Naive B cell (primary cell): ENCODE data around the gene REL. TPM values are rescaled to one million over a fixed set of nuclear protein-coding genes. Genes with fewer than 3 reads are reported as not detected.
"Not testable (repeated sequence)": the region's sequence is repeated elsewhere in the genome, so short reads cannot be mapped to it uniquely, and the experiment has no call there.

Experiments used
- ATAC-seq, 2 donors: fragments of 150-1000 bp; cut with Tn5 transposase; 2 replicates each; pipeline ENCODE4 v1.10.0; 2021; ENCODE audit warnings: low read depth in 2 of 2, mild to moderate bottlenecking in 2 of 2, moderate library complexity in 2 of 2
- DNase-seq: peaks from one replicate; pipeline ENCODE4 v3.0.0; 2022
- H3K27ac Mint-ChIP-seq, 6 donors: one replicate each; pipeline ENCODE4 v1.8.0; 2020 to 2022; ENCODE audit warnings: mild to moderate bottlenecking in 6 of 6, mixed read lengths in 6 of 6, moderate library complexity in 5 of 6, inconsistent platforms in 2 of 6
- H3K27me3 Mint-ChIP-seq, 3 donors: one replicate each; pipeline ENCODE4 v1.8.0; 2021 to 2022; ENCODE audit warnings: mixed read lengths in 3 of 3, mild to moderate bottlenecking in 1 of 3
- H3K36me3 Mint-ChIP-seq, 2 donors: one replicate each; pipeline ENCODE4 v1.8.0; 2020 to 2022; ENCODE audit warnings: mixed read lengths in 2 of 2, inconsistent platforms in 1 of 2, mild to moderate bottlenecking in 1 of 2
- H3K4me1 Mint-ChIP-seq, 3 donors: one replicate each; pipeline ENCODE4 v1.8.0; 2020 to 2022; ENCODE audit warnings: mixed read lengths in 3 of 3, inconsistent platforms in 1 of 3, mild to moderate bottlenecking in 1 of 3, moderate library complexity in 1 of 3
- H3K4me3 Mint-ChIP-seq, 8 donors: one replicate each; pipeline ENCODE4 v1.8.0; 2020 to 2022; ENCODE audit warnings: mild to moderate bottlenecking in 8 of 8, mixed read lengths in 8 of 8, moderate library complexity in 8 of 8, inconsistent platforms in 2 of 8
- H3K9me3 Mint-ChIP-seq, 7 donors: one replicate each; pipeline ENCODE4 v1.8.0; 2020 to 2022; ENCODE audit warnings: mixed read lengths in 7 of 7, mild to moderate bottlenecking in 5 of 7, inconsistent platforms in 2 of 7, moderate library complexity in 1 of 7
- polyA plus RNA-seq, 6 donors: library from polyadenylated mRNA; unstranded; fragments of 300-500 nt; fragmentation: Illumina TruSeq; gene quantifications; one replicate each; pipeline ENCODE4 v1.2.3, GENCODE V29; 2021; ENCODE audit warnings: low read depth in 6 of 6

Gene REL
- polyA plus RNA-seq, 6 donors from 2014 or later: 30.1 to 125 (median 106) TPM

DNA sequence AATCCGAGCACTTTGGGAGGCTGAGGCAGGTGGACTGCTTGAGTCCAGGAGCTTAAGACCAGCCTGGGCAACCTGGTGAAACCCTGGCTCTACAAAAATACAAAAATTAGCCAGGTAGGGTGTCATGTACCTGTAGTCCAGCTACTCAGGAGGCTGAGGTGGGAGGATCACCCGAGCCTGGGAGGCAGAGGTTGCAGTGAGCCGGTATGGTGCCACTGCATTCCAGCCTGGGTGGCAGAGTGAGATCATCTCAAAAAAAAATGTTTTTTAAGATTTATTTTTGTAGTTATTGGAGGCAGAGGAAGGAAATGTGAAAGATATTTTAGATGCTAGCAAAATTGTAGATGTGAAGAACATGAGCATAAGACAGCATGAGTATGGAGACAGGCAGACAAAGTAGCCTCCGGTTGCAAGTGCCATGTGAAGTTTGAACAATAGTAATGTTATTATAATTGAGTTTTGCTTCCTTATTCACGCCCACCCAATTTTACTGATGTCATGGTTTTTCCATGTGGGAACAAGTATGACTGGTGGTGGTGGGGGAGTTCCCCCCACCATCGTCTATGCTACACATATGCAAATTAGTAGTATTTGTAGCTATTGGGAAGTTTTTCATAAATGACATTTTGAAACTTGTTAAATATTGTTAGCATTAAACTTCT is 18.0 kb downstream of the REL start:
- Mint-ChIP-seq H3K36me3 (peaks cover 21 to 22% of the 10 kb centered on the region in 2 donors), H3K27ac (peak overlapping the region; percentile 70 to 89 (median 80)), H3K4me1 (peaks cover 21 to 35% (median 26%) of the 10 kb centered on the region in 3 donors), H3K27me3 (no peaks in the 10 kb centered on the region), H3K9me3 (no peaks in the 10 kb centered on the region), H3K4me3 (peak overlapping the region in 4 of 8 donors; percentile 24 to 81 (median 56))
- ATAC-seq (peak; percentile 64 to 73), DNase-seq (no peak)

DNA sequence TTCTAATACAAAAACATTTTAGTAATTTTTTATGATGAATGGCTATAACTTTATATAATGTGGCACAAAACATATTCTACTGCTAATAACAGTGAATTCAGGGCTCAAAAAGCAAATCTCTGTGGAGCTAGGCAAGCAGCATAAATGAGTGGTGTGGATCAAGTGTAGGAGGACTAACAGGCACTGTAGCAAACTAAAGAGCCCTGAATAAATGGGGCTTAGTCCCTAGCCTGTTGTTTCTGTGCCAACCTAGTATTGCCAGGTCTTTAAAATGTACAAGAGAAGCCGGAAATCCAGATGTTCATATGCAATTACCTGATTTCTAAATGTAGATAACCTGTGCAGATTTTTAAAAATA is 18.5 kb downstream of the REL start:
- Mint-ChIP-seq H3K4me3 (peak overlapping the region in 2 of 8 donors; percentile 24 to 81), H3K36me3 (peaks cover 18 to 21% of the 10 kb centered on the region in 2 donors), H3K9me3 (no peaks in the 10 kb centered on the region), H3K27me3 (no peaks in the 10 kb centered on the region), H3K27ac (peak overlapping the region; percentile 70 to 89 (median 80)), H3K4me1 (peaks cover 21 to 35% (median 26%) of the 10 kb centered on the region in 3 donors)
- DNase-seq (no peak), ATAC-seq (peak; percentile 9 to 21)

DNA sequence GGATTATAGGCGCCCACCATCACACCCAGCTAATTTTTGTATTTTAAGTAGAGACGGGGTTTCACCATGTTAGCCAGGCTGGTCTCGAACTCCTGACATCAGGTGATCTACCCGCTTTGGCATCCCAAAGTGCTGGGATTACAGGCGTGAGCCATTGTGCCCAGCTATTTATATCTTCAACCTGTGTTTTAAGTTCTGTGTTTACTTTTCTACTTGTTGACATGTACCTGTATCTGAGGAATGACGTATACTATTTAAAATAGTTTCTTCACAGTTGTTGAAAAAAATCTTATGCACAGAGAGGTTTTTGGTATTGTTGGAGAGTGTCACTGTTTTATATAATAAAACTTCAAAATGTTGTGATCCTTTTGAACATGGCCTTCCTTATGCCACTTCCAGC is 19.9 kb downstream of the REL start:
- peaks cover 22 to 29% of the 10 kb centered on the region in 2 donors for H3K36me3 Mint-ChIP-seq
- peak overlapping the region in 1 of 8 donors; percentile 25 for H3K4me3 Mint-ChIP-seq
- H3K9me3 Mint-ChIP-seq, ATAC-seq, H3K27me3 Mint-ChIP-seq, DNase-seq: not testable (repeated sequence)
- peaks cover 26 to 39% (median 31%) of the 10 kb centered on the region in 3 donors for H3K4me1 Mint-ChIP-seq
- peak overlapping the region in 3 of 6 donors; percentile 6 to 79 (median 70) for H3K27ac Mint-ChIP-seq

DNA sequence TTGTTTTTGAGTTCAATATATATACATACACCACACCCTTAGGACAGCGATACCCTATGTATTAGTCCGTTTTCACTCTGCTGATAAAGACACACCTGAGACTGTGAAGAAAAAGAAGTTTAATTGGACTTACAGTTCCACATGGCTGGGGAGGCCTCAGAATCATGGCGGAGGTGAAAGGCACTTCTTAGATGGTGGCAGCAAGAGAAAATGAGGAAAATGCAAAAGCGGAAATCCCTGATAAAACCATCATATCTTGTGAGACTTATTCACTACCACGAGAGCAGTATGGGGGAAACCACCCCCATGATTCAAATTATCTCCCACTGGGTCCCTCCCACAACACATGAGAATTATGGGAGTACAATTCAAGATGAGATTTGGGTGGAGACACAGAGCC is 24.5 kb downstream of the REL start:
- H3K4me3 Mint-ChIP-seq, DNase-seq, H3K9me3 Mint-ChIP-seq, H3K27me3 Mint-ChIP-seq: not testable (repeated sequence)
- peaks cover 4 to 11% (median 10%) of the 10 kb centered on the region in 3 donors for H3K4me1 Mint-ChIP-seq
- peaks cover 11 to 15% of the 10 kb centered on the region in 2 donors for H3K36me3 Mint-ChIP-seq
- peak; percentile 16 to 26 for ATAC-seq
- peak overlapping the region in 5 of 6 donors; percentile 26 to 82 (median 45) for H3K27ac Mint-ChIP-seq

DNA sequence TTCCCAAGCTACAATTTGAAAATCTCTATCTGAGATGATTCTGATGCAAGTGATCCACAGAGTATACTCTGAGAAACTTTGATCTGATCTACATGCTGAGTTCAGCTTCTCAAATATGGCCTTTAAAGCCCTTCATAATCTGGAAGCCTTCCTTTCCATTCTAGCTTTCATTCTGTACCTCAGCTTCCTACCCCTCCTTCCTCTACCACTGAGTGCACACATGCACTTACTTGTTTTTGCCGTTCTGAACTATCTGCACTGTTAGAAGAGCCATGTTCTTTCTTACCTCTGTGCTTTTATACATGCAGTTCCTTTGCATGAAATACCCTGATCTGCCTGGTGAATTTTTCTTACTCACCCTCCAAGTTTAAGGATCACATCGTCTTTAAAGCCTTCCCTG is 25.0 kb downstream of the REL start:
- peaks cover 4 to 13% (median 10%) of the 10 kb centered on the region in 3 donors for H3K4me1 Mint-ChIP-seq
- DNase-seq (no peak), ATAC-seq (peak; percentile 16 to 27)
- H3K4me3 Mint-ChIP-seq: peak overlapping the region in 1 of 8 donors; percentile 24
- peaks cover 11 to 15% of the 10 kb centered on the region in 2 donors for H3K36me3 Mint-ChIP-seq
- H3K27me3 Mint-ChIP-seq: no peaks in the 10 kb centered on the region
- H3K9me3 Mint-ChIP-seq: no peaks in the 10 kb centered on the region
- H3K27ac Mint-ChIP-seq: peak overlapping the region in 4 of 6 donors; percentile 26 to 64 (median 40)

DNA sequence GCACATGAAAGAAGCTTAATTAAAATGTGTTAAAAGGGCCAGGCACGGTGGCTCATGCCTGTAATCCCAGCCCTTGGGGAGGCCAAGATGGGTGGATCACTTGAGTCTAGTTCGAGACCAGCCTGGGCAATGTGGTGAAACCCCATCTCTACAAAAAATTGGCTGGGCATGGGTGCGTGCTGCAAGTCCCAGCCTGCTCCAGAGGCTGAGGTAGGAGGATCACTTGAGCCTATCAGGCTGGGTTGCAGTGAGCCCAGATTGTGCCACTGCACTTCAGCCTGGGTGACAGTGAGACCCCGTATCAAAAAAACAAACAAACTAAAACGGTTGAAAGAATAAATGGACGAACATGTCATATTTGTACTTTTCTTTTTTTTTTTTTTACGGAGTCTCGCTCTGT is 26.0 kb downstream of the REL start:
- peaks cover 11 to 15% of the 10 kb centered on the region in 2 donors for H3K36me3 Mint-ChIP-seq
- H3K9me3 Mint-ChIP-seq: no peaks in the 10 kb centered on the region
- H3K4me3 Mint-ChIP-seq: no peak overlapping the region
- ATAC-seq (peak in 1 of 2 donors; percentile 16), DNase-seq (no peak)
- peak overlapping the region in 3 of 6 donors; percentile 42 to 65 (median 61) for H3K27ac Mint-ChIP-seq
- no peaks in the 10 kb centered on the region for H3K27me3 Mint-ChIP-seq
- peaks cover 7 to 13% (median 10%) of the 10 kb centered on the region in 3 donors for H3K4me1 Mint-ChIP-seq

DNA sequence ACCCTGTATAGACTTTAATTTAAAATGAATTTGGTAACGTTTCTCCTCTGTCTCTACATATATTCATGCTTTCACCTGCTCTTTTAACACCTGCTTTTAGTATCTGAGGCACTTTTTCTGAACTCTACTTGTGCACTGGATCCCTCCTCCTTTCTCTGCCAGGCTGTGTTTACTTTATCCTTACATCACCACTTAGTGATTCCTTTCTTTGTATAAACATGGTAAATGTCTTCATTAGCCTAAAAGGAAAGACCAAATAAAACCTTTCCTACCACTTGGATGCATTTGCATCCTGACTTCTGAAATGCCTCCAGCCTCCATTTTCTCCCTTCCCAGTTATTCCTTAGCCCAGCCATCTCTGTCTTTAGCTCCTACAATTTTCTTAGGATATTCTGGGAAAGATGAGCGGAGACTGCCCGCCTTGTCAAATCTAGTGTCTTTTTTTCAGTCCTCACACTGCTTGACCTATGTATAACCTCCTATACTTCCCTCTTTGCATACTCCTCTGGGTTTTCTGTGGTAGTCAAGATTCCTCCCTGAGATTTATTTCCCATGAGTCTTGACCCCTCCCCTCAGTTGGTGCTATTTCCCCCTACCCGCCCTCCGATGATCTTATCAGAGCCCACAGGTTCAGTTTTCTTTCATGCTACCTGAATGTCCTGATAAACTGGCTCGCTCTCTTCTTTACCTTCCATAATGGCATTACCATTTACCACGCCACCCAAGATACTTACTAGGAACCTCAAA is 44.8 kb downstream of the REL start:
- Mint-ChIP-seq H3K27me3 (no peaks in the 10 kb centered on the region), H3K4me1 (peaks cover 28 to 29% (median 29%) of the 10 kb centered on the region in 3 donors), H3K4me3 (peak overlapping the region in 1 of 8 donors; percentile 36), H3K9me3 (no peaks in the 10 kb centered on the region), H3K27ac (peak overlapping the region; percentile 52 to 97 (median 80)), H3K36me3 (peaks cover 34 to 36% of the 10 kb centered on the region in 2 donors)
- no peak for DNase-seq
- no peak for ATAC-seq

DNA sequence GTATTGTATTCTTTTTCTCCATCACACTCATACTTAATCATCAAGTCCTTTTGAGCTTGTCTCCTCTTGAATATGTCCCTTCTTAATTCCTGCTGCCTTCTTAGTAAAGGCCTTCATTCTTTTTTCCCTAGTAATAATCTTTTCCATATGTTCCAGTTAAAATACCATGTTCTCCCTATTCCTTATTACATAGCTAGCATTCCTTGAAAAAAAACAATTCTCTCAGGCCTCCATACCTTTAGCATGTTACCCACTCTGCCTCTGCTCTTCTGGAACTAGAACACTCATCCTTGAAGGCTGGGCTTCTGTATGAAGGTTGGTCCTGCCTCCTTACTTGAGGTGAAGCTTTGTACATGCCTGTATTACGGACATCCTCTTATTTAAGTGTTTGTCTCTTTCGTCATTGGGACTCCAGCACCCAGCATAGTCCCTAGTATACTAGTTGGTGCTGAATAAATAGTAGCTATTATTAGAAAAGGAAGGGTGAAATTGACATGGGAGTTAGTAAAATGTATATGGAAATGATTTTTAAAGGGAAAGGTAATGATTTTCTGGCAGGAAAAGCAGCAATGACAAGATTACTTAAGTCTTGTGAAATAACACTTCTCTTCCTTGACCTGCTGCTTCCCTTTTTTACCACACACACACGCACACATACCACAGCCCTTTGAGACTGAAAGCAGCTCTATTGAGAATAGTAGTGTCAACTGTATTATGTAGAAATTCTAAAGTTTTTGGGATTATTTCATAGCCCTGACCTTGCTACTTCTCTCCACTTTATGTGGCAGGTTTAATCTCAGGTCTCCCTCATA is 45.6 kb downstream of the REL start:
- Mint-ChIP-seq H3K36me3 (peaks cover 36 to 37% of the 10 kb centered on the region in 2 donors), H3K27ac (peak overlapping the region; percentile 52 to 97 (median 82)), H3K9me3 (no peaks in the 10 kb centered on the region), H3K4me1 (peaks cover 28 to 29% (median 29%) of the 10 kb centered on the region in 3 donors), H3K27me3 (no peaks in the 10 kb centered on the region), H3K4me3 (peak overlapping the region in 3 of 8 donors; percentile 12 to 36 (median 13))
- DNase-seq (peak; percentile 21), ATAC-seq (peak; percentile 84 to 94)

DNA sequence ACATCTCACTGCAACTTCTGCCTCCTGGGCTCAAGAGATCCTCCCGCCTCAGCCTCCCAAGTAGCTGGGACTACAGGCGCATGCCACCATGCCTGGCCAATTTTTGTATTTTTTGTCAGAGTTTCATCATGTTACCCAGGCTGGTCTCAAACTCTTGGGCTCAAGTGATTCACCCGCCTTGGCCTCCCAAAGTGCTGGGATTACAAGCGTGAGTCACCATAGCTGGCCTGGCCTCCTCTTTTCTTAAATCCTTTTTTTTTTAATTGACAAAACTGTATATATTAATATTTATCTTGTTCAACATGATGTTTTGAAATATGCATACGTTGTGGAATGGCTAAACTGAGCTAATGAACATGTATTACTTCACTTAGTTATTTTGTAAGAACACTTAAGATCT is 50.7 kb downstream of the REL start:
- H3K27ac Mint-ChIP-seq: peak overlapping the region in 5 of 6 donors; percentile 37 to 74 (median 64)
- not testable (repeated sequence) for H3K9me3 Mint-ChIP-seq, H3K4me3 Mint-ChIP-seq, H3K27me3 Mint-ChIP-seq, DNase-seq, ATAC-seq
- peaks cover 31 to 45% (median 41%) of the 10 kb centered on the region in 3 donors for H3K4me1 Mint-ChIP-seq
- H3K36me3 Mint-ChIP-seq: peaks cover 32 to 33% of the 10 kb centered on the region in 2 donors

DNA sequence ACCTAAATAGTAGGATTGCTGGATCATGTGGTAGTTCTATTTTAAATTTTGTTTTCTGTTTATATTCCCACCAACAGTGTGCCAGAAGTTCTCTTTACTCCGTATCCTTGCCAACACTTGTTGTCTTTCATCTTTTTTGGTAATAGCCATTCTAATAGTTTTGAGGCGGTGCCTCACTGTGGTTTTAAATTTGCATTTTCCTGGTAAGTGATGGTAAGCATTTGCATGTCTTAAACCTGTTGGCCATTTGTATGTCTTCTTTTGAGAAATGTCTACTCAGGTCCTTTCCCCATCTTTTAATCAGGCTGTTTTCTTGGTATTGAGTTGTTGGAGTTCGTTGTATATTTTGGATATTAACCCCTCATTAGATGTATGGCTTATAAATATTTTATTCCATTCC is 51.6 kb downstream of the REL start:
- no peaks in the 10 kb centered on the region for H3K27me3 Mint-ChIP-seq
- peak overlapping the region in 4 of 6 donors; percentile 36 to 82 (median 53) for H3K27ac Mint-ChIP-seq
- H3K36me3 Mint-ChIP-seq: peaks cover 25 to 41% of the 10 kb centered on the region in 2 donors
- peaks cover 0 to 3% (median 0%) of the 10 kb centered on the region in 7 donors for H3K9me3 Mint-ChIP-seq
- DNase-seq (no peak), ATAC-seq (no peak)
- H3K4me1 Mint-ChIP-seq: peaks cover 30 to 43% (median 35%) of the 10 kb centered on the region in 3 donors
- H3K4me3 Mint-ChIP-seq: no peak overlapping the region

DNA sequence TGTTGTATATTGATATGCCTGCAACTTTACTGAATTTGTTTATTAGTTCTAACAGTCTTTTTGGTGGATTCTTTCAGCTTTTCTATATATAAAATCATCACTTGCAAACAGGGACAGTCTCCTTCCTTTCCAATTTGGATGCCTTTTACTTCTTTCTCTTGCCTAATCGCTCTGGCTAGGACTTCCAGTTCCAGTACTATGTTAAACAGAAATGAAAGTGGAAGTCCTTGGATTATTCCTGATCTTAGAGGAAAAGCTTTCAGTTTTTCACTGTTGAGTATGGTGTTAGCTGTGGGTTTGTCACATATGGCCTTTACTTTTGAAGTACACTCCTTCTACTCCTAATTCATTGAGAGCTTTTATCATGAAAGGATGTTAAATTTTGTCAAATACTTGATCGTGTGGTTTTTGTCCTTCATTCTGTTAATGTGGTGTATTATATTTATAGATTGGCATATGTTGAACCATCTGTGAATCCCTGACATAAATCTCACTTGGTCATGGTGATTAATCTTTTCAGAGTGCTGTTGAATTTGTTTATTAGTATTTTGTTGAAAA is 52.9 kb downstream of the REL start:
- H3K4me1 Mint-ChIP-seq: peaks cover 39 to 51% (median 45%) of the 10 kb centered on the region in 3 donors
- ATAC-seq: no peak
- H3K36me3 Mint-ChIP-seq: peaks cover 24 to 50% of the 10 kb centered on the region in 2 donors

DNA sequence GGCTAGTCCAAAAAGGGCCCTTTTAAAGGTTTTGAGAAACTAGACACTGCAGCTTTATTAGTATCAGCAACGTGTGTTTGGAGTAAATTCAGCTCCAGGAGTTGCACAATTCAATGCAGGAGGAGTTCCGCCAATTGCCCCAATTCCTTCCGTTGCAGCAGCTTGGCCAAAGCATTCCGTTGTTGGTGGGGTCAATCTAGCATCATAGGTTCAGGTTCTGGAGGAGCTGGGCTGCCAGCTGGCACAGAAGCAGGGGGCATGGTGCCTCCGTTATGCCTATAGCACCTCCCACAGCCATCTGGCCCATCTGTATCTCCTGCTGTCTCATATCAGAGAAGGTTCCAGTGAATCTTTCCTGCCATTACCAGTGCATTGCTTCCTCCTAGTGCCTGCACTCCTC is 55.4 kb downstream of the REL start:
- ATAC-seq: no peak
- Mint-ChIP-seq H3K36me3 (peaks cover 22 to 46% of the 10 kb centered on the region in 2 donors), H3K27me3 (no peaks in the 10 kb centered on the region), H3K27ac (peak overlapping the region in 4 of 6 donors; percentile 12 to 86 (median 66)), H3K4me1 (peaks cover 39 to 55% (median 45%) of the 10 kb centered on the region in 3 donors), H3K4me3 (no peak overlapping the region), H3K9me3 (peaks cover 0 to 3% (median 0%) of the 10 kb centered on the region in 7 donors)
- DNase-seq: no peak

More for the DNA sequence above, 52.9 kb downstream of the REL start:
- no peak overlapping the region for H3K4me3 Mint-ChIP-seq
- peak overlapping the region; percentile 26 to 89 (median 71) for H3K27ac Mint-ChIP-seq
- no peak for DNase-seq
- H3K9me3 Mint-ChIP-seq: peaks cover 0 to 3% (median 0%) of the 10 kb centered on the region in 7 donors
- no peaks in the 10 kb centered on the region for H3K27me3 Mint-ChIP-seq
